GM19099 (cell line): Measurements from ENCODE around the gene FGF18.

Experiments used
- POLR2A ChIP-seq: IDR thresholded peaks from 3 replicates; pipeline ENCODE4 v1.6.1; 2011; ENCODE audit warnings: low read depth; ENCODE audit not compliant: insufficient read length; ENCODE audit errors: extremely low read depth

The FGF18 gene

DNA sequence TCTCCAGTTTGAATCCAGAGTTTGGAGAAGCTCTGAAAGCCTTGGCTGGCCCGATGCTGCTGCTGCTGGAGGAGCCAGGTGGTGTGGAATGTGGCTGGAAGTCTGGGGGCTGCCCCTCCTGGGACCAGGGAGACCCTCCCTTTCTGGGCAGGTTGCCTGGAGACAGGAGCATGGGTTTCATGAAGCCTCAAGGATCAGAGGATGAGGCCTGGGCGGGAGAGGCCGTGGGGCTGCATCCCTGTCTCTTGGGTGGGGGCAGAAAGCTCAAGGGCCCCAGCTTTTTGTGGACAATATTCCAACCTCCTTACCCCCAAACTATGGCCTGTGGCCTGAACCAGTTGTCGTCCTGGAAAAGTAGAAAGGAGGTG, 10.1 kb downstream of the FGF18 start:
- TF ChIP-seq POLR2A: no peak

DNA sequence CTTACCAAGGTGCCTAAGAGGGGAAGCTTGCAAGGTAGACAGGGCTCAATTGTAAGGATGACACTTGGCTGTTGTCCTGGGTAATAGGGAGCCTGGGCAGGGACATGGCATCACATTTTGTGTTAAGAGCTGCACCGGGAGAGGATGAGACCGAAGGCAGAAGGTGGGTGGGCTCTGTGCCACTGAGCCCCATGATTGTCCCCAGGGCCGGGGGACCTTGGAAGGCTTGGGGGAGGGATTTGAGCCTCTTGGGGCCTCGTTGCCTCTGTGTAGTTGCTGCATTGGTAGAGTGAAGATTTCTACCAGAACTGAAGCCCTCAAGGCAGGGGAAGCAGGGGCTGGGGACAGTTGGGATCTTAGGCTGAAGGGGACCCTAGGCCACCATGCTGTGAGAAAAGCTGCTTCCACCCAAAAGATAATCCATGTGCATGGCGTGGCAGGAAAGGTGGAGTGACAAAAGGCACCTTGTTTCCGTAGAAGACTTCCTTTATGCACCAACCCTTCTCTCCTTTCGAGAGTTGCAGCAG, 11.9 kb downstream of the FGF18 start:
- no peak for TF ChIP-seq POLR2A

GRCh38 chr5:171432076-171432475, 12.6 kb downstream of the FGF18 start:
- TF ChIP-seq POLR2A: no peak

- TF ChIP-seq POLR2A: no peak
Measured at GRCh38 chr5:171432583-171433351, 13.3 kb downstream of the FGF18 start.

DNA sequence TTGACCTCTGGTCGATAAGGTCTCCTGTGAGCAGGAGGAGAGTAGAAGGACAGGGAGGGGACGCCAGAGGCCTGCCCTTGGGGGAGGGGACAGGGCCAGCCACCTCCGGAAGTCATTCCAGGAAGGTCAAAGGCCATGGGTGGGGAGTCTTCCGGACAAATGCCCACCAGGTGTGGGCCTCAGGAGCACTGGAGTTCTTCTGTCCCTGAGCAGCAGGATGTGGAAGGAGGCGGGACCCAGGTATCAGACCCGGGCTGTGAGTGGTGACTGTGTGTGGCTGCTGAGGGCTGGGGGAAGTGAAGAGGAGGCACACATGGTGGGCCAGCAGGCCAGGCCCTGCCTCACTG, 13.9 kb downstream of the FGF18 start:
- TF ChIP-seq POLR2A: no peak

GRCh38 chr5:171433982-171434676, 14.7 kb downstream of the FGF18 start:
- no peak for TF ChIP-seq POLR2A

- TF ChIP-seq POLR2A: no peak
Measured at GRCh38 chr5:171434874-171435273, 15.4 kb downstream of the FGF18 start.

- TF ChIP-seq POLR2A: no peak
Measured at GRCh38 chr5:171435908-171436307, 16.5 kb downstream of the FGF18 start.

DNA sequence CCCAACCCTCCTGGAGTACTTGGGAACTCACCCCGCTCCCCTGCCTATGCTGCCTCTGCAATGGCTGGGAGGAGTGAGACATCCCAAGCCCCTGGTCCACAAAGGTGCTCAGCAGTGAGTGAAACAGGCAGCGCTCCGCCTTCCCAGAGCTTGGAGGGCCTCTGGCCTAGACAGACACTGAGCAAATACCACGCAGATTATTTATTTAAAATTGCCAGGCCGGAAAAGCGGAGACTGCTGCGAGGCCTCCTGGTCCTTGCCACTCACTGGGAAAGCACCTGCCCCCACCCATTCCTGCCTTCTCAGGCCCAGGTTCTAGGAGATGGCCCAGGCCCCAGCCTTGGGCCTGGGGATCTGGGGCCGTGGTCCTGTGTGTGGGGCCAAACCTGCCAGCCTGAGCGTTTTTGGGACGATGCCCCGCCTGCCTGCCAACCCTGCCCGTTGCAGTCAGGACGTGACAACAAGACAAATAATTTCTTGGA, 17.4 kb downstream of the FGF18 start:
- no peak for TF ChIP-seq POLR2A

DNA sequence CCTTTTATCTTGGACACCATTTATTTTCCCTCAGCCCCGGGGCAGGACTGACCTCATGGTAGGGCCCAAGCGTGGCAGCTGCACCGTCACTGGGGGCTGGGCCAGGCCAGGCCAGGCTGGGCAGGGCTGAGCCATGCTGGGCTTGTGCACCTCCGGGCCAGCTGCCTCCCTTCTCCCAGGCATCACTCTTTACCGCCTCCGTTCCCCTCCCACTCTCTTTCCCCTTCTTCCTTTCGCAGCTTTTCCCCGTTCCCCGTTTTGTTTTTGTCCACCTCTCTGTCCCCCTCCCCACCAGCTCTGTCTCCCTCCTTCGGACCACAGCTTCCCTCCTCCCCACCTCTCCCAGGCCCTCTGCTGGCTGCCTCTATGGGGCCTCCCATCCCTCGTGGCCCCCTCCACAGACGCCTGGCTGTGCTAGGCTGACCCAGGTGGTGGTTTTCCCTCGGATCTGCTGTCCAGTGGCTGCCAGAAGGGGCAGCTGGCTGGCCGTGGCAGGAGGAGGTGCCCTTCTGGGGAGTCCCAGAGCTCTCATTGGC, 17.9 kb downstream of the FGF18 start:
- TF ChIP-seq POLR2A: no peak

DNA sequence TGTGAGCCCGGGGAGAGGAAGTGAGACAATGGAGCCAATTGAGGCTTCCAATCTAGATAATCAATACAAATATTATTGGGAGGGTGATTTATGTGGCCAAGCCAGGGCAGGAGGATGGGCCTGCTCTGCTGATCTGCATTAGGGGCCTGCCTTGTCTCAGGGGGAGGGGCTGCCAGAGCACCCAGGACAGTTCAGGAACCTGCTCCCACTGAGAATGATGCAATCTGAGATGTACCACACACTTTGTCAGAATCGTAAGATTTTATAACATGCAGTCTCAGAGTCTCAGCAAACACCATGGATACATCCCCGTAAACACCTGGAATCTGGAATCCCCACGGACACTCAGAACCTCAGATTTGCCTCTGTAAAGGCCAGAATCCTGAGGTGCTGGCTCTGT, 19.3 kb downstream of the FGF18 start:
- no peak for TF ChIP-seq POLR2A

DNA sequence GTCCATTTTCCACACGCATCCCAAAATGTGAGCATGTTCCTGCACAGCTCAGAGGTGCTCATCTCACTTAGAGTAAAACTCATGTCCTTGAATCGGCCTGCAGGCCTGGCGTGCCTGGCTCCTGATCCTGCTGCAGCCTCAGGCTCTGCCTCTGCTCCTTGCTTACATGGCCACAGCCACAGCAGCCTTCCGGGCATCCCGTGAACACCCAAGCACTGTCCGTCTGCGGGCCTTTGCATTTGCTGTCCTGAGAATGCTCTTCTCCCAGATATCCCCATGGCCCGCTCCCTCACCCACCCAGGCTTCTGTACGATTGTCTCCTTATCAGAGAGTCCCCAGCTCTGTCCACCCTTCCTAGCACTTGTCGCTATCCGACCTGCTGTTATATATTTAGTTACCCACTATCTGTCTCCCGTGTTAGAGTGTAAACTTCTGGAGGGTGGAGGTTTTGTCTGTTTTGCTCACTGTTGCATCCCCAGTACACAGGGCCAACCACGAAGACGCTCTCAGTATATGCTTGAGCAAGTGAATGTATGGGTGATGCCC, 21.9 kb downstream of the FGF18 start:
- no peak for TF ChIP-seq POLR2A

- no peak for TF ChIP-seq POLR2A
Measured at GRCh38 chr5:171442287-171443042, 23.0 kb downstream of the FGF18 start.

GRCh38 chr5:171444582-171444981, 25.1 kb downstream of the FGF18 start:
- TF ChIP-seq POLR2A: no peak
